Parathyroid adenoma (tissue), 2 donors: ENCODE results near the gene GPR26.

Experiments
- H2AFZ ChIP-seq: fragments of 300-600 bp; sonication (generic); one replicate; pipeline ENCODE4 v1.7.0; 2017; ENCODE audit warnings: antibody characterized with exemption, mild to moderate bottlenecking
- H3K27ac ChIP-seq: fragments of 300-600 bp; sonication (generic); one replicate; pipeline ENCODE4 v1.7.0; 2017
- H3K27me3 ChIP-seq: fragments of 300-600 bp; sonication (generic); one replicate; pipeline ENCODE4 v1.7.0; 2017; ENCODE audit warnings: low read length; ENCODE audit not compliant: control insufficient read depth, insufficient read depth
- H3K36me3 ChIP-seq: fragments of 300-600 bp; sonication (generic); one replicate; pipeline ENCODE4 v1.7.0; 2017; ENCODE audit warnings: low read length; ENCODE audit not compliant: control insufficient read depth, insufficient read depth
- H3K4me1 ChIP-seq: fragments of 300-600 bp; sonication (generic); one replicate; pipeline ENCODE4 v1.7.0; 2017; ENCODE audit warnings: control low read depth
- H3K4me2 ChIP-seq: fragments of 300-600 bp; sonication (generic); one replicate; pipeline ENCODE4 v1.7.0; 2017; ENCODE audit warnings: low read length
- H3K4me3 ChIP-seq: fragments of 300-600 bp; sonication (generic); one replicate; pipeline ENCODE4 v1.7.0; 2017; ENCODE audit warnings: low read depth, low read length
- H3K79me2 ChIP-seq: fragments of 300-600 bp; sonication (generic); one replicate; pipeline ENCODE4 v1.7.0; 2017; ENCODE audit warnings: control low read depth
- H3K9ac ChIP-seq: fragments of 300-600 bp; sonication (generic); one replicate; pipeline ENCODE4 v1.7.0; 2017; ENCODE audit warnings: mild to moderate bottlenecking
- H3K9me3 ChIP-seq: fragments of 300-600 bp; sonication (generic); one replicate; pipeline ENCODE4 v1.7.0; 2017; ENCODE audit warnings: low read length; ENCODE audit not compliant: control insufficient read depth
- CTCF ChIP-seq: fragments of 300-600 bp; sonication (generic); IDR thresholded peaks from one replicate; pipeline ENCODE4 v1.7.0; 2017; ENCODE audit warnings: antibody characterized with exemption, mild to moderate bottlenecking
- donor health status: primary hyperparathyroidism.

Gene GPR26

GRCh38 chr10:123677556-123677955 is 11.4 kb downstream of the GPR26 start:
- TF ChIP-seq CTCF = no peak
- Histone ChIP-seq H3K27me3 (no peaks in the 10 kb centered on the region), H3K4me3 (no peak overlapping the region), H2AFZ (no peak overlapping the region), H3K36me3 (no peaks in the 10 kb centered on the region), H3K4me2 (no peak overlapping the region), H3K4me1 (no peaks in the 10 kb centered on the region), H3K79me2 (no peaks in the 10 kb centered on the region), H3K27ac (no peak overlapping the region), H3K9me3 (no peaks in the 10 kb centered on the region), H3K9ac (no peak overlapping the region)

- TF ChIP-seq CTCF = no peak
- Histone ChIP-seq H3K4me3 (no peak overlapping the region), H3K4me1 (no peaks in the 10 kb centered on the region), H3K9ac (no peak overlapping the region), H3K79me2 (no peaks in the 10 kb centered on the region), H3K36me3 (no peaks in the 10 kb centered on the region), H3K27me3 (no peaks in the 10 kb centered on the region), H3K27ac (no peak overlapping the region), H2AFZ (no peak overlapping the region), H3K4me2 (no peak overlapping the region), H3K9me3 (no peaks in the 10 kb centered on the region)
Measured at GRCh38 chr10:123678376-123678775, 12.2 kb downstream of the GPR26 start.

GRCh38 chr10:123681285-123681684 is 15.1 kb downstream of the GPR26 start:
- Histone ChIP-seq H3K9ac (no peak overlapping the region), H3K4me2 (no peak overlapping the region), H2AFZ (no peak overlapping the region), H3K27me3 (no peaks in the 10 kb centered on the region), H3K36me3 (no peaks in the 10 kb centered on the region), H3K4me1 (no peaks in the 10 kb centered on the region), H3K27ac (no peak overlapping the region), H3K9me3 (no peaks in the 10 kb centered on the region), H3K4me3 (no peak overlapping the region), H3K79me2 (no peaks in the 10 kb centered on the region)
- no peak for TF ChIP-seq CTCF

GRCh38 chr10:123682477-123682876 is 16.3 kb downstream of the GPR26 start:
- no peak overlapping the region for H3K27ac ChIP-seq
- H3K9ac ChIP-seq = no peak overlapping the region
- no peaks in the 10 kb centered on the region for H3K9me3 ChIP-seq
- H3K4me1 ChIP-seq = no peaks in the 10 kb centered on the region
- H3K36me3 ChIP-seq = no peaks in the 10 kb centered on the region
- TF ChIP-seq CTCF = no peak
- H3K27me3 ChIP-seq = no peaks in the 10 kb centered on the region
- no peak overlapping the region for H3K4me3 ChIP-seq
- no peak overlapping the region for H2AFZ ChIP-seq
- H3K4me2 ChIP-seq = no peak overlapping the region
- no peaks in the 10 kb centered on the region for H3K79me2 ChIP-seq

- H3K4me3 ChIP-seq = no peak overlapping the region
- H3K4me1 ChIP-seq = no peaks in the 10 kb centered on the region
- no peak for TF ChIP-seq CTCF
- no peak overlapping the region for H2AFZ ChIP-seq
- no peaks in the 10 kb centered on the region for H3K27me3 ChIP-seq
- H3K36me3 ChIP-seq = no peaks in the 10 kb centered on the region
- no peak overlapping the region for H3K9ac ChIP-seq
- H3K79me2 ChIP-seq = no peaks in the 10 kb centered on the region
- H3K27ac ChIP-seq = no peak overlapping the region
- H3K9me3 ChIP-seq = no peaks in the 10 kb centered on the region
- H3K4me2 ChIP-seq = no peak overlapping the region
Measured at GRCh38 chr10:123683459-123683858, 17.3 kb downstream of the GPR26 start.
